ENCODE measurements around the gene TRPV2. TPM values are rescaled to one million over a fixed set of nuclear protein-coding genes. Genes with fewer than 3 reads are reported as not detected.

Gene TRPV2
- total RNA-seq, 3 donors from 2014 or later: 24.7 to 34.0 (median 31.0) TPM

DNA sequence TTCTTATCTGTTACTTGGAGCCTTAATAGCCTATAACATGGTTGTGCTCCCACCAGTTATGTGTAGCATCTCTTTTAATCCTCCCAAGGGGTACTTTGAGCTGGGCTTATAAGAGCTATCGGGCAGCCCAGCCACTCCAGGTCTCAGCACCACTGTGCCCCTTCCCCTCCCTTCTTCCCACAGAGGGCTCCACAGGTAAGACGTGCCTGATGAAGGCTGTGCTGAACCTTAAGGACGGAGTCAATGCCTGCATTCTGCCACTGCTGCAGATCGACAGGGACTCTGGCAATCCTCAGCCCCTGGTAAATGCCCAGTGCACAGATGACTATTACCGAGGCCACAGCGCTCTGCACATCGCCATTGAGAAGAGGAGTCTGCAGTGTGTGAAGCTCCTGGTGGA is 7.0 kb downstream of the TRPV2 start:
- DNase-seq (no peak), ATAC-seq (no peak)
- H3K9me3 Mint-ChIP-seq: no peaks in the 10 kb centered on the region
- peaks cover 18% of the 10 kb centered on the region for H3K36me3 Mint-ChIP-seq (ENCODE audit: insufficient read depth)
- no peak overlapping the region for H3K4me3 Mint-ChIP-seq
- H3K27me3 Mint-ChIP-seq (ENCODE audit: low read depth): no peaks in the 10 kb centered on the region
- peaks cover 38% of the 10 kb centered on the region for H3K4me1 Mint-ChIP-seq (ENCODE audit: low read depth)

- ATAC-seq: no peak
- H3K27me3 Mint-ChIP-seq (ENCODE audit: low read depth): no peaks in the 10 kb centered on the region
- H3K4me1 Mint-ChIP-seq (ENCODE audit: low read depth): peaks cover 30% of the 10 kb centered on the region
- H3K36me3 Mint-ChIP-seq (ENCODE audit: insufficient read depth): peaks cover 15% of the 10 kb centered on the region
- H3K4me3 Mint-ChIP-seq: no peak overlapping the region
- DNase-seq: no peak
- H3K9me3 Mint-ChIP-seq: no peaks in the 10 kb centered on the region
Observed at GRCh38 chr17:16423226-16423872, 8.0 kb downstream of the TRPV2 start.

DNA sequence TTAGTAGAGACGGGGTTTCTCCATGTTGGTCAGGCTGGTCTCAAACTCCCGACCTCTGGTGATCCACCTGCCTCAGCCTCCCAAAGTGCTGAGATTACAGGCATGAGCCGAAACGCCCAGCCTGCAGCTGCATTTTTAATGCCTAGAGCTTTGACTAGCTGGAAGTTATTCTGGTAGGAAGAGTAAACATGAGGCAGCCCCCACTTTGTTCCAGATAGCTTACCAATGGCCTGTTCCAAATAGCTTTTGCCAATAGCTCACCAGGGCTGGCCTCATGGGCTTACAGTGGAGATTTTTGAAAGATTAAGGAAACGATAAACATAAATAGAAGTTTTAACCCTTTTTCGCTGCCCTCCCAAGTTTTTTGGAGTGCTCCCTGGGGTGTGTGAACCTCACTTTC is 9.8 kb downstream of the TRPV2 start:
- ATAC-seq (no peak), DNase-seq (no peak)
- no peak overlapping the region for H3K4me3 Mint-ChIP-seq
- peaks cover 11% of the 10 kb centered on the region for H3K36me3 Mint-ChIP-seq (ENCODE audit: insufficient read depth)
- no peaks in the 10 kb centered on the region for H3K9me3 Mint-ChIP-seq
- no peaks in the 10 kb centered on the region for H3K27me3 Mint-ChIP-seq (ENCODE audit: low read depth)
- peaks cover 12% of the 10 kb centered on the region for H3K4me1 Mint-ChIP-seq (ENCODE audit: low read depth)

- Mint-ChIP-seq H3K9me3 (no peaks in the 10 kb centered on the region), H3K36me3 (ENCODE audit: insufficient read depth) (peaks cover 12% of the 10 kb centered on the region), H3K27me3 (ENCODE audit: low read depth) (no peaks in the 10 kb centered on the region), H3K4me3 (no peak overlapping the region), H3K4me1 (ENCODE audit: low read depth) (peaks cover 4% of the 10 kb centered on the region)
- ATAC-seq (no peak), DNase-seq (no peak)
Observed at GRCh38 chr17:16425698-16426659, 10.6 kb downstream of the TRPV2 start.

DNA sequence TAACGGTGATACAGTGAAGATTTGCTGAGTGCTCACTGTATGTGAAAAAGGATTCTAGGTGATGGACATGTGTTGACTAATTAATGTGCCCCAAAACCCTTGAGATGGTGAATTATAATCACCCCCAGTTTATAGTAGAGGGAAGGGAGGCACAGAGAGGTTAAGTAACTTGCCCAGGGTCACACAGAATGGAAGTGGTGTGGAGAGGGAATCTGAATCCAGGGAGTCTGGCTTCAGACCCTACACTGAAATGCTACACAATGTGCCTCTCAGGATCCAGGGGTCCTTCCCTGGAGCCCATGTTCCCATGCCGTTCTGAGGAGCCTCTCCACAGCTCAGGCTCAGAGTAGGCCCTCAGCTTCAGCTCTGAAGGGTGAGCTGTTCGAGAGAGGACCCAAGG is 11.6 kb downstream of the TRPV2 start:
- peaks cover 2% of the 10 kb centered on the region for H3K4me1 Mint-ChIP-seq (ENCODE audit: low read depth)

DNA sequence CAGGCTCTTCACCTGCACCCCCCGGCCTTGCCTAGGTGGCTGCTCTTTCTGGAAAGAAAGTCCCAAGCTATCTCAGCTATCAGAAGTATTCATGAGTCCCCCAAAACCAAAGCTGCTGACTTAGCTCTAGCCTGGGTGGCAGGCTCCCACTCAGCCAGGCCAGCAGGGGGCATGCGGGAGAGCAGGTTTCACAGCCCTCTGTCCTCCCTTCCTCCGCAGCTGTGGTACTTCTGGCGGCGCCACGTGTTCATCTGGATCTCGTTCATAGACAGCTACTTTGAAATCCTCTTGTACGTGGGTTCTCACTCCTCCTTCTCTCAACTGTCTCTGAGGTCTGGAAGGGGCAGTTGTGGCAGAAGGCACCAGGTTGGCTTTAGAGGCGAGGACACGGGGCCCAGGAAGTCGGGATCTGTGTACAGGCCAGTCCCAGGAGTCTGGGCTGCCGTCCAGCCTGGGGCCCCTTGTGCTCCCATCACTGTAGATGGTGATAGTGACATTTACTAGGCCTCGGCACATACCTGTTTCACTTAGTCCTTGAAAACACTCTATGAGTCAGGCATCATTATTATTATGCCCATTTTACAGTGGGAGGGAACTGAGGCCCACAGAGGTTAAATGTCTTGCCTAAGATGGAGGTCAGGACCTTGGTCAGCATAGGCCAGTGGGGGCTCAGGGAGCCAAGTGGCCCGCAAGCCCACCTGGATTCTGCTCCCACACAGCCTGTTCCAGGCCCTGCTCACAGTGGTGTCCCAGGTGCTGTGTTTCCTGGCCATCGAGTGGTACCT is 12.9 kb downstream of the TRPV2 start:
- H3K4me3 Mint-ChIP-seq: no peak overlapping the region
- peaks cover 9% of the 10 kb centered on the region for H3K36me3 Mint-ChIP-seq (ENCODE audit: insufficient read depth)
- peak; percentile 81 to 90 for ATAC-seq
- H3K9me3 Mint-ChIP-seq: no peaks in the 10 kb centered on the region
- no peaks in the 10 kb centered on the region for H3K27me3 Mint-ChIP-seq (ENCODE audit: low read depth)
- H3K4me1 Mint-ChIP-seq (ENCODE audit: low read depth): no peaks in the 10 kb centered on the region
- DNase-seq: peak; percentile 50

More for the DNA sequence above, 11.6 kb downstream of the TRPV2 start:
- Mint-ChIP-seq H3K36me3 (ENCODE audit: insufficient read depth) (peaks cover 14% of the 10 kb centered on the region), H3K9me3 (no peaks in the 10 kb centered on the region), H3K4me3 (no peak overlapping the region), H3K27me3 (ENCODE audit: low read depth) (no peaks in the 10 kb centered on the region)
- DNase-seq (no peak), ATAC-seq (no peak)

DNA sequence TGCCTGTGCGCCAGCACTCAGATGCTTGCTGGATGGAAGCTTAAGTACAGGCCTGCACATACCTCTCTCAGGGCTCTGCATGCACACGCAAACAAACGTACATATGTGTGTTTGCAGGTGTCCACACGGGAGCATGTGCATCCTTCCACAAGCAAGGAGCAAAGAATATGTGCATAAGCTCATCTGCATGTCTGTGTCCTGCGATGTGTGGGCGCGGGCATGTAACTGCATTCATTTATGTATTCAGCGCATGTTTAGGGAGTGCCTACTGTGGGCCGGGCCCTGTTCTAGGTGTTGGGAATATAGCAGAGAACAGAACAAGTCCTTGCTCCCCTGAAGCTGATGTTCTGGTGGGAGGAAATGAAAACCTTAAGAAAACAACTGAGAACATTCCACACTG is 13.7 kb downstream of the TRPV2 start:
- Mint-ChIP-seq H3K4me1 (ENCODE audit: low read depth) (no peaks in the 10 kb centered on the region), H3K9me3 (no peaks in the 10 kb centered on the region), H3K27me3 (ENCODE audit: low read depth) (no peaks in the 10 kb centered on the region), H3K4me3 (no peak overlapping the region), H3K36me3 (ENCODE audit: insufficient read depth) (peaks cover 9% of the 10 kb centered on the region)
- ATAC-seq: no peak
- DNase-seq: no peak

- Mint-ChIP-seq H3K4me3 (no peak overlapping the region), H3K27me3 (ENCODE audit: low read depth) (no peaks in the 10 kb centered on the region), H3K36me3 (ENCODE audit: insufficient read depth) (peaks cover 9% of the 10 kb centered on the region), H3K4me1 (ENCODE audit: low read depth) (no peaks in the 10 kb centered on the region), H3K9me3 (no peaks in the 10 kb centered on the region)
- DNase-seq (no peak), ATAC-seq (no peak)
Observed at GRCh38 chr17:16430650-16431049, 15.3 kb downstream of the TRPV2 start.

DNA sequence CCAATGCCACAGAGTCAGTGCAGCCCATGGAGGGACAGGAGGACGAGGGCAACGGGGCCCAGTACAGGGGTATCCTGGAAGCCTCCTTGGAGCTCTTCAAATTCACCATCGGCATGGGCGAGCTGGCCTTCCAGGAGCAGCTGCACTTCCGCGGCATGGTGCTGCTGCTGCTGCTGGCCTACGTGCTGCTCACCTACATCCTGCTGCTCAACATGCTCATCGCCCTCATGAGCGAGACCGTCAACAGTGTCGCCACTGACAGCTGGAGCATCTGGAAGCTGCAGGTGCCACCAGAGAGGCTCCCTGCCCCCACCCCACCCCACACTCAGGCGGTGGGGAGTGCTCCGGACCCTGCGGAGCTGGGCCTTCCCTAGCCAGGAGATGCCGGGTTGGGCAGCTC is 16.6 kb downstream of the TRPV2 start:
- no peaks in the 10 kb centered on the region for H3K9me3 Mint-ChIP-seq
- DNase-seq (no peak), ATAC-seq (no peak)
- H3K27me3 Mint-ChIP-seq (ENCODE audit: low read depth): no peaks in the 10 kb centered on the region
- peaks cover 1% of the 10 kb centered on the region for H3K4me1 Mint-ChIP-seq (ENCODE audit: low read depth)
- H3K36me3 Mint-ChIP-seq (ENCODE audit: insufficient read depth): peaks cover 5% of the 10 kb centered on the region
- no peak overlapping the region for H3K4me3 Mint-ChIP-seq

- Mint-ChIP-seq H3K9me3 (no peaks in the 10 kb centered on the region), H3K4me1 (ENCODE audit: low read depth) (peaks cover 10% of the 10 kb centered on the region), H3K4me3 (no peak overlapping the region), H3K36me3 (ENCODE audit: insufficient read depth) (peaks cover 5% of the 10 kb centered on the region), H3K27me3 (ENCODE audit: low read depth) (no peaks in the 10 kb centered on the region)
- no peak for ATAC-seq
- no peak for DNase-seq
Observed at GRCh38 chr17:16433514-16433913, 18.1 kb downstream of the TRPV2 start.

- H3K9me3 Mint-ChIP-seq: no peaks in the 10 kb centered on the region
Observed at GRCh38 chr17:16434662-16435061, 19.3 kb downstream of the TRPV2 start.

GRCh38 chr17:16435925-16436886 is 20.8 kb downstream of the TRPV2 start:
- Mint-ChIP-seq H3K9me3 (no peaks in the 10 kb centered on the region), H3K4me3 (no peak overlapping the region), H3K36me3 (ENCODE audit: insufficient read depth) (peaks cover 21% of the 10 kb centered on the region), H3K27me3 (ENCODE audit: low read depth) (no peaks in the 10 kb centered on the region), H3K4me1 (ENCODE audit: low read depth) (peaks cover 20% of the 10 kb centered on the region)
- ATAC-seq (no peak), DNase-seq (no peak)

More at GRCh38 chr17:16434662-16435061, 19.3 kb downstream of the TRPV2 start:
- Mint-ChIP-seq H3K4me1 (ENCODE audit: low read depth) (peaks cover 10% of the 10 kb centered on the region), H3K36me3 (ENCODE audit: insufficient read depth) (peaks cover 11% of the 10 kb centered on the region), H3K4me3 (no peak overlapping the region), H3K27me3 (ENCODE audit: low read depth) (no peaks in the 10 kb centered on the region)
- DNase-seq (no peak), ATAC-seq (no peak)

DNA sequence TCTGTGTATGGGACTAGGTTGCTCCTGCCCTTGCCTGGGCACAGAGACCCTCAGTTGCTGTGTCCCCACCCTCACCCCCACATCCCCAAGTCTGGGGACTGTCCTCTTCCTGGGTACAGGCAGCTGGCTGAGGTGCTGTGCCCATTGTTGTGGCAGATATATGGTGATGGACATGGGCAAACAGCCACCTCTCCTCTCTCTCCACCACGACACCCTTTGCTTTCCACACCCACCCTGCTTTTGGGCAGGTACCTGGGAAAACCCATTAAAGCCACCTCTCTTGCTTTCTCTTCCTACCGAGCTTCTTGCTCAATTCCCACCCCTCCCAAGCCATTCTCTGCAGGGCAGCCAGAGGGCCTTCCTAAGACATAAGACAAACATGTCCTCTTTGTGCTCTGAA is 21.7 kb downstream of the TRPV2 start:
- Mint-ChIP-seq H3K4me1 (ENCODE audit: low read depth) (peaks cover 29% of the 10 kb centered on the region), H3K4me3 (peak overlapping the region; percentile 4), H3K27me3 (ENCODE audit: low read depth) (no peaks in the 10 kb centered on the region), H3K36me3 (ENCODE audit: insufficient read depth) (peaks cover 27% of the 10 kb centered on the region), H3K9me3 (no peaks in the 10 kb centered on the region)
- ATAC-seq (no peak), DNase-seq (no peak)

Data from activated T-cell treated with anti-CD3 and anti-CD28 coated beads, Interleukin-2, amount 50 U/mL, for 4 hours (primary cell).